HG03039 (cell line): ENCODE data around the gene SHCBP1L.
A peak's percentile ranks its signal among the peaks of the same experiment; 100 is the strongest.
"Not testable (repeated sequence)": the region's sequence is repeated elsewhere in the genome, so short reads cannot be mapped to it uniquely, and the experiment has no call there.

ENCODE experiments used
- ATAC-seq: cut with Tn5 transposase; IDR thresholded peaks from one replicate; pipeline ENCODE4 v1.9.1; 2021; ENCODE audit warnings: mild to moderate bottlenecking, moderate library complexity; ENCODE audit not compliant: unreplicated experiment

SHCBP1L gene

GRCh38 chr1:182965861-182966260 lies 12.9 kb upstream of the SHCBP1L start:
- ATAC-seq, result no peak

GRCh38 chr1:182965096-182965495 lies 12.1 kb upstream of the SHCBP1L start:
- no peak for ATAC-seq

GRCh38 chr1:182962554-182963115 lies 9.7 kb upstream of the SHCBP1L start:
- peak; percentile 83 for ATAC-seq

GRCh38 chr1:182960046-182960445 lies 7.1 kb upstream of the SHCBP1L start:
- no peak for ATAC-seq

GRCh38 chr1:182957902-182958395 lies 5.0 kb upstream of the SHCBP1L start:
- ATAC-seq, result no peak

- ATAC-seq, result no peak
Observed at GRCh38 chr1:182956708-182957365, 3.9 kb upstream of the SHCBP1L start.

GRCh38 chr1:182955596-182956588 lies 2.9 kb upstream of the SHCBP1L start:
- peak; percentile 49 for ATAC-seq

GRCh38 chr1:182953826-182954225 lies 860 bp upstream of the SHCBP1L start:
- no peak for ATAC-seq

- not testable (repeated sequence) for ATAC-seq
Observed at GRCh38 chr1:182943336-182943735, 9.6 kb downstream of the SHCBP1L start.

- ATAC-seq, result not testable (repeated sequence)
Observed at GRCh38 chr1:182942145-182942544, 10.8 kb downstream of the SHCBP1L start.

GRCh38 chr1:182939413-182939812 lies 13.6 kb downstream of the SHCBP1L start:
- ATAC-seq, result no peak

- ATAC-seq, result no peak
Observed at GRCh38 chr1:182935716-182936115, 17.2 kb downstream of the SHCBP1L start.

GRCh38 chr1:182930985-182931384 lies 22.0 kb downstream of the SHCBP1L start:
- ATAC-seq, result no peak

GRCh38 chr1:182927693-182928433 lies 25.1 kb downstream of the SHCBP1L start:
- ATAC-seq, result no peak

GRCh38 chr1:182925661-182926060 lies 27.3 kb downstream of the SHCBP1L start:
- no peak for ATAC-seq

- ATAC-seq, result no peak
Observed at GRCh38 chr1:182917378-182917777, 35.6 kb downstream of the SHCBP1L start.

- ATAC-seq, result no peak
Observed at GRCh38 chr1:182913401-182913800, 39.6 kb downstream of the SHCBP1L start.

GRCh38 chr1:182910143-182910542 lies 42.8 kb downstream of the SHCBP1L start:
- no peak for ATAC-seq

- no peak for ATAC-seq
Observed at GRCh38 chr1:182909578-182909977, 43.4 kb downstream of the SHCBP1L start.

GRCh38 chr1:182905321-182905720 lies 47.6 kb downstream of the SHCBP1L start:
- no peak for ATAC-seq

GRCh38 chr1:182901946-182902345 lies 51.0 kb downstream of the SHCBP1L start:
- ATAC-seq, result not testable (repeated sequence)
